H1 (cell line): ENCODE results near the gene STT3B. TPM values are rescaled to one million over a fixed set of nuclear protein-coding genes. Genes with fewer than 3 reads are reported as not detected.
A peak's percentile ranks its signal among the peaks of the same experiment; 100 is the strongest.

ENCODE experiments used
- BRCA1 ChIP-seq: IDR thresholded peaks from 2 replicates; pipeline ENCODE4 v1.6.1; 2012; ENCODE audit warnings: low read depth, low read length, improper control_type of control experiment
- CEBPB ChIP-seq: IDR thresholded peaks from 2 replicates; pipeline ENCODE4 v1.6.1; 2012; ENCODE audit warnings: low read depth, low read length
- CHD2 ChIP-seq: IDR thresholded peaks from 2 replicates; pipeline ENCODE4 v1.6.1; 2012; ENCODE audit warnings: low read length, improper control_type of control experiment
- EGR1 ChIP-seq: IDR thresholded peaks from 2 replicates; pipeline ENCODE4 v1.6.1; 2011; ENCODE audit warnings: low read depth, low read length, borderline replicate concordance
- EZH2 ChIP-seq: fragments of 200-600 bp; sonication (generic); IDR thresholded peaks from 2 replicates; pipeline ENCODE4 v1.7.1; 2012; ENCODE audit warnings: low read depth, mild to moderate bottlenecking, moderate library complexity, low read length, inconsistent platforms; ENCODE audit not compliant: severe bottlenecking
- FOSL1 ChIP-seq: IDR thresholded peaks from 2 replicates; pipeline ENCODE4 v1.6.1; 2011; ENCODE audit warnings: mild to moderate bottlenecking, low read depth, low read length, moderate library complexity; ENCODE audit not compliant: insufficient read depth
- GABPA ChIP-seq: IDR thresholded peaks from 2 replicates; pipeline ENCODE4 v1.6.1; 2011; ENCODE audit warnings: mild to moderate bottlenecking, low read length, moderate library complexity, borderline replicate concordance; ENCODE audit not compliant: insufficient read depth
- HDAC2 ChIP-seq, 2 experiments: fragments of 300-600 bp in 1 of 2; sonication (generic) in 1 of 2; IDR thresholded peaks; 2 replicates each; pipeline ENCODE4 v1.6.1; 2011 to 2012; ENCODE audit warnings: low read depth in 2 of 2, low read length in 2 of 2, mild to moderate bottlenecking in 2 of 2, moderate library complexity in 2 of 2, borderline replicate concordance in 1 of 2, inconsistent platforms in 1 of 2
- HDAC6 ChIP-seq: IDR thresholded peaks from one replicate; pipeline ENCODE4 v1.7.1; 2012; ENCODE audit warnings: low read depth, mild to moderate bottlenecking, inconsistent platforms, low read length, moderate library complexity
- JUN ChIP-seq: IDR thresholded peaks from 2 replicates; pipeline ENCODE4 v1.6.1; 2011; ENCODE audit warnings: low read depth, mild to moderate bottlenecking, improper control_type of control experiment, low read length
- JUND ChIP-seq: IDR thresholded peaks from 2 replicates; pipeline ENCODE4 v1.6.1; 2011; ENCODE audit warnings: mild to moderate bottlenecking, improper control_type of control experiment, low read length
- KDM5A ChIP-seq: fragments of 200-600 bp; IDR thresholded peaks from 2 replicates; pipeline ENCODE4 v1.7.1; 2012; ENCODE audit warnings: mild to moderate bottlenecking, low read length, inconsistent platforms, mixed read lengths
- MAFK ChIP-seq: IDR thresholded peaks from 2 replicates; pipeline ENCODE4 v1.6.1; 2012; ENCODE audit warnings: low read depth, mild to moderate bottlenecking, improper control_type of control experiment, low read length
- NRF1 ChIP-seq: IDR thresholded peaks from 2 replicates; pipeline ENCODE4 v1.6.1; 2011; ENCODE audit warnings: mild to moderate bottlenecking, low read depth, low read length, improper control_type of control experiment
- RFX5 ChIP-seq: IDR thresholded peaks from 2 replicates; pipeline ENCODE4 v1.6.1; 2011; ENCODE audit warnings: low read depth, low read length, improper control_type of control experiment, borderline replicate concordance
- RNF2 ChIP-seq: fragments of 200-900, 300-1000 bp; sonication (generic); IDR thresholded peaks from 2 replicates; pipeline ENCODE4 v1.7.1; 2016; ENCODE audit warnings: borderline replicate concordance, low read depth, mild to moderate bottlenecking, antibody characterized with exemption, low read length; ENCODE audit not compliant: poor library complexity, severe bottlenecking; ENCODE audit errors: missing control alignments
- RXRA ChIP-seq: IDR thresholded peaks from 2 replicates; pipeline ENCODE4 v1.6.1; 2011; ENCODE audit warnings: low read depth, mild to moderate bottlenecking, low read length, moderate library complexity; ENCODE audit not compliant: insufficient read depth
- SIN3A ChIP-seq, 2 experiments: IDR thresholded peaks in 1 of 2; conservative IDR thresholded peaks in 1 of 2; 2 replicates each; pipeline ENCODE4 v1.6.1; 2011 to 2012; ENCODE audit warnings: low read length in 2 of 2, improper control_type of control experiment in 1 of 2, low read depth in 1 of 2, mild to moderate bottlenecking in 1 of 2
- SIRT6 ChIP-seq: IDR thresholded peaks from one replicate; pipeline ENCODE4 v1.7.1; 2012; ENCODE audit warnings: low read length, inconsistent platforms
- SP1 ChIP-seq: IDR thresholded peaks from 2 replicates; pipeline ENCODE4 v1.6.1; 2011; ENCODE audit warnings: low read depth, low read length
- SRF ChIP-seq: IDR thresholded peaks from 2 replicates; pipeline ENCODE4 v1.6.1; 2011; ENCODE audit warnings: mild to moderate bottlenecking, low read depth, low read length, moderate library complexity
- SUZ12 ChIP-seq: fragments of 200-600 bp; sonication (generic); IDR thresholded peaks from 2 replicates; pipeline ENCODE4 v1.6.1; 2012; ENCODE audit warnings: mild to moderate bottlenecking, inconsistent platforms, low read length, moderate library complexity, mixed read lengths
- TEAD4 ChIP-seq: IDR thresholded peaks from 2 replicates; pipeline ENCODE4 v1.6.1; 2012; ENCODE audit warnings: low read depth, low read length, inconsistent platforms, mixed read lengths
- polyA plus RNA-seq, 7 experiments: library from polyadenylated mRNA; depleted of rRNA in 3 of 7; stranded (reverse) in 5 of 7; unstranded in 2 of 7; fragments of >200 nt in 5 of 7; fragments of 200-250 nt in 2 of 7; gene quantifications; 1 replicate in 5 of 7; 2 replicates in 1 of 7; 4 replicates in 1 of 7; pipeline versions ENCODE4 v1.2.1 to v1.2.3, GENCODE V29; 2011 to 2013; ENCODE audit warnings: missing spikeins in 2 of 7, mixed read lengths in 2 of 7
- total RNA-seq: library from RNA; stranded (reverse); fragmentation: NEBNext Ultra II Directional; extraction: Animal tissue kit (Norgen Biotek cat#: 25700); gene quantifications from 2 replicates; pipeline ENCODE4 v1.2.1, GENCODE V29; 2021
- TF ChIP-seq, protein P1 (sequence below): IDR thresholded peaks from 2 replicates; pipeline ENCODE4 v1.6.1; 2012; ENCODE audit warnings: inconsistent platforms

Gene STT3B
- total and polyA plus RNA-seq, 2 of the 8 experiments (the other 6 are each of a cell fraction or from before 2014, with no cell fraction given), result 43.5 to 134 TPM

GRCh38 chr3:31531452-31531991 is 1.2 kb upstream of the STT3B start (continued):
- no peak for TF ChIP-seq FOSL1
- no peak for TF ChIP-seq SRF
- no peak for TF ChIP-seq EZH2
- TF ChIP-seq JUND, result no peak
- TF ChIP-seq CEBPB, result peak; percentile 42; the same call in 1 of the 2 replicates
- TF ChIP-seq NRF1, result no peak
- no peak for TF ChIP-seq RFX5
- no peak for TF ChIP-seq SIRT6
- TF ChIP-seq RXRA, result no peak
- TF ChIP-seq BRCA1, result no peak
- TF ChIP-seq SUZ12, result 0 out of 2 replicates have a peak, but pooled peaks have one; percentile 24
- TF ChIP-seq HDAC2 (IDR thresholded peaks at IDR 0.05; ENCODE audit: borderline replicate concordance in 1 of 2, low read depth in 2 of 2, low read length in 2 of 2), result no peak
- TF ChIP-seq SIN3A (conservative IDR thresholded peaks at IDR 0.05 in 1 of 2, IDR thresholded peaks at IDR 0.05 in 1 of 2; ENCODE audit: low read depth in 1 of 2, low read length in 2 of 2), result no peak
- TF ChIP-seq, protein P1, sequence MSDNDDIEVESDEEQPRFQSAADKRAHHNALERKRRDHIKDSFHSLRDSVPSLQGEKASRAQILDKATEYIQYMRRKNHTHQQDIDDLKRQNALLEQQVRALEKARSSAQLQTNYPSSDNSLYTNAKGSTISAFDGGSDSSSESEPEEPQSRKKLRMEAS, result no peak
- TF ChIP-seq GABPA, result no peak
- no peak for TF ChIP-seq JUN
- TF ChIP-seq RNF2, result no peak
- TF ChIP-seq MAFK, result no peak
- no peak; the same call in 1 of the 2 replicates for TF ChIP-seq CHD2
- TF ChIP-seq KDM5A, result no peak
- TF ChIP-seq TEAD4, result no peak
- TF ChIP-seq HDAC6, result no peak
- TF ChIP-seq EGR1, result no peak
- no peak for TF ChIP-seq SP1
